ENCODE data around the gene SNRK. TPM values are rescaled to one million over a fixed set of nuclear protein-coding genes. Genes with fewer than 3 reads are reported as not detected.

SNRK gene
- total and polyA plus RNA-seq, 5 donors: 12.1 to 29.0 (median 27.2) TPM

DNA sequence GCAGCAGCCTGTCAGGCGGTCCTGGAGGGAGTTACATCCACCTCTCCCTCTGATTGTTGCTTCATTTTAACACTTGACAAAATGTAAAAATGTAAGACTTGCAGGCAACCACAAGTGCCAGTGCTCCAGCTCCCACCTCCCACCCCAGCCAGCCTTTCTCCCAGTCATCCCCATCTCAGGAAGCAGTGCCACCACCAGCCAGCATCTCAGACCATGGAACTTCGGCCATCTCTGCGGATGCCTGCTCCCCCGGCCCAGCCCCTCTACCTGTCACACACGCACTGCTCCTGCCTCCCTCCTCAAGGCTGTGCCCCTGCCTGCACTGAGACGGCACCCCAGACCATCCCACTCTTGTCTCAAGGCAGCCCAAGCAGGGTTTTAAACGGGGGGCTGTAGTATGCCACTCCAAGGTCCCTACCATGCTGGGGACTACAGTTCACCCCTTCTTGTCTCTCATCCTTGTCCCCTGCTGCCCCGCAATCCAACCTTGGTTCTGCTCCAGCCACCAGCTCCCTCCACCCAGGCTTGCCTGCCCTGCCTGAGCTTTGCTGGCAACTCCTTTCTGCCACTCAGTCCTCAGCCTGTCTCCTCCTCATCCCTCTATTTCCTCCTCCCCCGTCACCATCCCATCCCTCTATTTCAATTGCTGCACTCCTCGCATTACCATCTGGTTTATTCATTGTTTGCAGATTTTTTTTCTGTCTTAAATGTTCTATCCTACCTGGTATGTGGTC lies 85.8 kb downstream of the SNRK start:
- Histone ChIP-seq H3K27me3 (ENCODE audit: control insufficient read depth, insufficient read depth) (no peaks in the 10 kb centered on the region), H3K9me3 (ENCODE audit: control insufficient read depth, low read length) (no peaks in the 10 kb centered on the region), H3K4me3 (ENCODE audit: low read length) (no peak overlapping the region), H3K27ac (ENCODE audit: low read length) (no peak overlapping the region), H3K4me1 (ENCODE audit: control insufficient read depth, insufficient read depth, low read length) (no peaks in the 10 kb centered on the region)
- DNase-seq: no peak
- no peak for ATAC-seq
- intact Hi-C loops (cut with DNase I): loop anchor here in 1 of 4 donors (10.0 kb wide), 1 partner anchor 207 kb away; no protein-coding TSS in a partner anchor
- 96% methylated on average over 10 of the region's 10 CpGs for WGBS

DNA sequence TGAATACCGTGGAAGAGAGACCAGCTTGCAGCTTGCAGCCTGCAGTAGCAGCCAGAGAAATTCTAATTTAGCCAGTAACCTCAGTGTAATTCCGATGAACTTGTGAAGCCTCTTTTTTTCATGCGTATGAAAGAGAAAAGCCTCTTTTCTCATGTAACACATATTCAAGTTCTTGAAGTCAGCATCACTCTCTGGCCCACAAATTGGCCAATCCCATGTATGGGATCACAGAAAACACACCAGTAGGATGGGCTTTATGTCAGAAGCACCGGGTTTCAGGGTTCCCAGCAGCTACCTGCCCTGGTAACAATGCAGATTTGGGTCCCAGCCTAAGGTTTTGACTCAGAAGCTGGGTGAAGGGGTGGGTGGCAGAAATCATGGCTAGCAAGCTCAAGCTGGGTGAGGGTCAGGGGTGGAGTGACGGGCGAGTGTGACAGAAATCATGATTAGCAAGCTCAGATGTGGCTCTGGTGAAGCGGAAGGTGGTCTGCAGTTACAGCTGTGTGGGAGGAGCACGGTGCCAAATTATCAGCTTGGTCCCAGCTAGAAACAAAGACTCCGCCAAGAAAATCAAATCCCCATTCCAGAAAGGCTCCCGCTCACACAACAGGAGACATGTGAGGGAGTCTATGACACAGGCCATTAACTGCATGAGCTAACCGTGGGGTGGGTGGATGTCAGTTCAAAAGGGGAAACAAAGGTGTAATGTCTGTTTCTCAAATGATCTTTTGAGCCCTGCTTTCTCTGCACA lies 86.6 kb downstream of the SNRK start:
- no peaks in the 10 kb centered on the region for H3K27me3 ChIP-seq (ENCODE audit: control insufficient read depth, insufficient read depth)
- ATAC-seq: peak in 1 of 2 donors; percentile 73
- no peak overlapping the region for H3K4me3 ChIP-seq (ENCODE audit: low read length)
- H3K27ac ChIP-seq (ENCODE audit: low read length): no peak overlapping the region
- DNase-seq: peak in 1 of 3 donors; percentile 41
- no peaks in the 10 kb centered on the region for H3K4me1 ChIP-seq (ENCODE audit: control insufficient read depth, insufficient read depth, low read length)
- 68% methylated on average over 11 of the region's 11 CpGs for WGBS
- no peaks in the 10 kb centered on the region for H3K9me3 ChIP-seq (ENCODE audit: control insufficient read depth, low read length)
- intact Hi-C loops (cut with DNase I): loop anchor here in 1 of 4 donors (10.0 kb wide), 1 partner anchor 208 kb away; no protein-coding TSS in a partner anchor

DNA sequence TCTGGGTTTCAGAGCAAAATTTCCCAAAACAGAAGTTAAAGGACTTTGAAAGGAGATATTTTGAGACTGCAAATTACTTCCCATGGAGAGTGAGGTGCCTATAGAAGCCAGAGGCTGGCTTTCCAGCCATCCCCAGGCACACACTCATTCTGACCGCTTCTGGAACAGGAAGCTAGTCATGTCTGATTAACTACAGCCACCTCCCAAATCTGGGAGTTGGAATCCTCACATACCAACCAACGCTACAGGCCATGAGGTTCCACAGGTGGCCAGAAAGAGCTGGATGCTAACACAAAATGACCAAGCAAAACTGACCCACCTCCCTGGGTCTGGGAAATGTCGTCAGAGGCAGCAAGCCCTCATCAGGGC lies 87.2 kb downstream of the SNRK start:
- DNase-seq: no peak
- intact Hi-C loops (cut with DNase I): loop anchor here in 1 of 4 donors (10.0 kb wide), 1 partner anchor 209 kb away; no protein-coding TSS in a partner anchor
- no peaks in the 10 kb centered on the region for H3K9me3 ChIP-seq (ENCODE audit: control insufficient read depth, low read length)
- H3K27ac ChIP-seq (ENCODE audit: low read length): no peak overlapping the region
- peak in 1 of 2 donors; percentile 63 for ATAC-seq
- H3K4me3 ChIP-seq (ENCODE audit: low read length): no peak overlapping the region
- H3K27me3 ChIP-seq (ENCODE audit: control insufficient read depth, insufficient read depth): no peaks in the 10 kb centered on the region
- H3K4me1 ChIP-seq (ENCODE audit: control insufficient read depth, insufficient read depth, low read length): no peaks in the 10 kb centered on the region
- WGBS: 84% methylated on average over 3 of the region's 3 CpGs

DNA sequence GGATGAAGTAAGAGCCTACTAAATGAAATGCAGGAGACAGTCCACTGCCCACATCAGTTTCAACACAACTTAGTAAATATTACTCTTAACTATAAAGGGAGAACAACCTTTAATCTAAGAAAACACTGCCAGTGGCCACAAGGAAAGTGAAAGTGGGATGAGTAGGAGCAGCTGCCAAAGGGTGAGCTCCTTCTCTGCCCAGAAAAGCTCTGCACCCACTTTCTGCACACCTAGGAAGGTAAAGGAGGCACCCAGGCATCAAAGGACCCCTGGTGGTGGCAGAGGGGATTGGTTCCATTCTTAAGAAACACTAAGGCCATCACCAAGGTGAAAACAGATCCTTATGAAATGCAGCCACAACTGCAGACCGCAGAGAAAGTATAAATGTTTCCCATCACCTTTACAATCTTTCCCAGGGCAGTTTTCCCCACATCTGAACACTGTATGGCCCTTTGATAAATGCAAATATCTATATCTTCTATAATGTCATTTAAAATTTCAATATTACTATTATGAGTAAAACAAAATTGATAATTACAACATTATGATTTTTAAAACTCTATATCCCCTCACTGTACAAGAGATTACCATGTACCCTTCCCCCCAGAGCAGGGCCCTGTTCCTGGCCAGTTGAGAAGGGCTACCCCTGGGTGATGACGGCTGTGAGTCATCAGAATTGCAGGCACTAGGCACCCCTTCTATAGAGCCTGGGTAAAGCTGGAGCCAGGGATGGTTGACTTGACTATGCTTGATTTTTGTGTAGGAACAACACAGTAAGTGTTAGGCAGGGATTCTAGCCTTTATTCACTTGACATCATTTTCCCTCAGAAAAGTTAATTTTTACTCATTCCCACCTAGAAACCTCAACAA lies 92.0 kb downstream of the SNRK start:
- intact Hi-C loops (cut with DNase I): loop anchor here in 1 of 4 donors (10.0 kb wide), 1 partner anchor 214 kb away; no protein-coding TSS in a partner anchor
- peaks cover 2% of the 10 kb centered on the region for H3K4me1 ChIP-seq (ENCODE audit: control insufficient read depth, insufficient read depth, low read length)
- H3K27ac ChIP-seq (ENCODE audit: low read length): no peak overlapping the region
- 93% methylated on average over 2 of the region's 2 CpGs for WGBS
- ATAC-seq: peak; percentile 22 to 51
- no peak overlapping the region for H3K4me3 ChIP-seq (ENCODE audit: low read length)
- no peaks in the 10 kb centered on the region for H3K9me3 ChIP-seq (ENCODE audit: control insufficient read depth, low read length)
- H3K27me3 ChIP-seq (ENCODE audit: control insufficient read depth, insufficient read depth): no peaks in the 10 kb centered on the region
- DNase-seq: peak in 1 of 3 donors; percentile 59

DNA sequence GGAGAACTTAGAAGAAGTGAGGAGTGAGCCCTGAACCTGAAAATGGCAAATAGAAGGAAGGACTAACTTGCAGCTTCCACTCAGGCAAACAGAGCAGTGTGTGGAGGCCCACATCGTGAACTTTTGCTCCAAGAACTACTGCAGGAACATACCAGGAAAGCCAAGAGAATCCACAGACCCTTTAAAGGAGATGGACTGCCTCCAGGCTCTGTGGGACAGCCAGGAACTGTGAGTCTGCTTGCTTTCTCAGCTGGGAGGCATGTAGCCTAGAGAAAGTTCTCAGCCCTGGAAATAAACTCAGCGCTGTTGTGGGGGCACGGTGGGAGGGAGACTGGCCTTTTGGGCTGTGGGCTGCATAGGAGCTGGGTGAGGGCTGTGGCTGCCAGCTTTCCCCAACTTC lies 93.0 kb downstream of the SNRK start:
- H3K27me3 ChIP-seq (ENCODE audit: control insufficient read depth, insufficient read depth): no peaks in the 10 kb centered on the region
- peak; percentile 45 to 61 for ATAC-seq
- peak overlapping the region; percentile 48 for H3K27ac ChIP-seq (ENCODE audit: low read length)
- H3K4me1 ChIP-seq (ENCODE audit: control insufficient read depth, insufficient read depth, low read length): peaks cover 2% of the 10 kb centered on the region
- WGBS: 55% methylated on average over 3 of the region's 3 CpGs
- intact Hi-C loops (cut with DNase I): loop anchor here in 1 of 4 donors (10.0 kb wide), 1 partner anchor 215 kb away; no protein-coding TSS in a partner anchor
- DNase-seq: peak in 1 of 3 donors; percentile 45
- no peaks in the 10 kb centered on the region for H3K9me3 ChIP-seq (ENCODE audit: control insufficient read depth, low read length)
- no peak overlapping the region for H3K4me3 ChIP-seq (ENCODE audit: low read length)

DNA sequence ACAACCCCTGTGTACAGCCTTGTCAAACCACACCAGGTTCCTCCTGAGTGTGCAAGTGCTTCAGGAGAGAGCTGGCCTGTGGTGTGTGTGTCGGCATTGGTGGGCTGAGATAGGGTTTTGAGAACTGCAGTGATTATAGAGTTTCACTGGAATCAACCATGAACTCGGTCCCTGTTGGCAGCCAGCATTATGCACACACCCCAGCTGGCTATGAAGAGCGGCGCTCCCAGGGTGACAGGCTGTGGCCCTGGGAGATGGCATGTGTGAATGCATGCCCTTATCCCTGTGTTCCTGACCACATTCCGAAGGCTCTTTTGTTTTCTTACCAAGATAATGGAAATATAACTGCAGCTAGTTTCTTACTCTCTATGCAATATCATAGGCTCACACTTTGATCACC lies 101.8 kb downstream of the SNRK start:
- Histone ChIP-seq H3K4me3 (ENCODE audit: low read length) (no peak overlapping the region), H3K4me1 (ENCODE audit: control insufficient read depth, insufficient read depth, low read length) (peaks cover 9% of the 10 kb centered on the region), H3K27me3 (ENCODE audit: control insufficient read depth, insufficient read depth) (no peaks in the 10 kb centered on the region), H3K9me3 (ENCODE audit: control insufficient read depth, low read length) (no peaks in the 10 kb centered on the region), H3K27ac (ENCODE audit: low read length) (no peak overlapping the region)
- 59% methylated on average over 5 of the region's 5 CpGs for WGBS
- ATAC-seq (peak; percentile 25 to 54), DNase-seq (no peak)
- intact Hi-C loops (cut with DNase I): loop anchor here in 1 of 4 donors (10.0 kb wide), 1 partner anchor 117 kb away; no protein-coding TSS in a partner anchor

DNA sequence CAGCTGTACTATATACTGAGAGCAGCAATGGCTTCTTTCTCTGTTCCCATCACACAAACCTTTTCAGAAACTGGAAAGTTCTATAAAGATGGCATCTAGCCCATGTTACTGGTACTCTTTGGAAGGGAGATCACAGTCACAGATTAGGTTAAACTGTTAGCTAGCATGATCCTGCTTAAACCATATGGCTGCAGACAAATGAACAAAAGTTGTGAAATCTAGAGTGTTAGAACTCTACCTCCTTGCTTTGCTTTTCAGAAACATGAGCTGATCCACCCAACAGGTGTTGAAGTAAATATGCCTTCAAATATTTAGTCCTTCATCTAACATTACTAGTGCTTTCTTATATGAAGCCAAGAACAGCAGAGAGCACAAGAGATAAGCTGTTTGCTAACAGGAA lies 102.6 kb downstream of the SNRK start:
- Histone ChIP-seq H3K27ac (ENCODE audit: low read length) (no peak overlapping the region), H3K4me3 (ENCODE audit: low read length) (no peak overlapping the region), H3K27me3 (ENCODE audit: control insufficient read depth, insufficient read depth) (no peaks in the 10 kb centered on the region), H3K4me1 (ENCODE audit: control insufficient read depth, insufficient read depth, low read length) (peaks cover 15% of the 10 kb centered on the region), H3K9me3 (ENCODE audit: control insufficient read depth, low read length) (no peaks in the 10 kb centered on the region)
- intact Hi-C loops (cut with DNase I): loop anchor here in 1 of 4 donors (10.0 kb wide), 1 partner anchor 116 kb away; no protein-coding TSS in a partner anchor
- no peak for DNase-seq
- ATAC-seq: no peak

DNA sequence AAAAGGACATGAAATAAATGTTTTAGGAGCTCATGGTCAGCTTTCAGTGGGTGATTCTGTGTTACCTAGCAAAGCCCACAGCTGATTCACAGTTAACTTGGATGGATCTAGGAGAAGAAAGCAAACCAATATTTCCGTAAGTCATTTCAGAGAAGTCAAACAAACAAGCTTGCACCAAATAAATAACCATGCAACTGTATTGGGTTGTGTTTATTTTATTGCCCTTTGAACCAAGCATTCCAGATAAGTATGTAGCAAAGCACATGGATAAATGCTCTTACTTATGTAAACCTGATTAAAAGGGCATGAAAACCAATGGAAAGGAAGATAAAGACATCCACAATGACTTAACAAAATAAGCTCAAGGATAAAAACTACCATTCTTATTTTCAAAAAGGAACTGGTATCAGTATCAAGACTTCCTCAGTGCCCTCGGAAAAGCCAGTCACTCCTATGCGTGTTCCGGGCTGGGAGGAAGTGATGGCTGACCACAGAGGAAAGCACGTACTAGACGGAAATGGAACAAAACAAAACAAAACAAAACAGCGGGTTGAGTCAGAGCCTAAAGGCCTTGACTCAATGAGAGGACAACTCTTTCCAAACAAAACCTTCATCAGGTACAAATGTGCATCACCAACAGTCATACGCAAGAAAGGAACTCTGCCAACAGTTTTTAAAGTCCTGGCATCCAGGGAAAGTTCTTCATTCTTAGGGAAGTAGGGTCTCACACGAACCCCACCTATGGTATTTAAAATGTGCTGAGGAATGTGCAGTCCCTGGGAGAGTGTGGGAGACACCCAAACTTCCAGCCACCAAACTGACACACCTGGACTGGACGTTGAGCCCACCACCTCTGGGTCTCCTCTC lies 103.3 kb downstream of the SNRK start:
- peak overlapping the region; percentile 83 for H3K27ac ChIP-seq (ENCODE audit: low read length)
- peaks cover 16% of the 10 kb centered on the region for H3K4me1 ChIP-seq (ENCODE audit: control insufficient read depth, insufficient read depth, low read length)
- H3K4me3 ChIP-seq (ENCODE audit: low read length): no peak overlapping the region
- no peaks in the 10 kb centered on the region for H3K9me3 ChIP-seq (ENCODE audit: control insufficient read depth, low read length)
- ATAC-seq (peak; percentile 80 to 86), DNase-seq (peak; percentile 64 to 75 (median 74))
- no peaks in the 10 kb centered on the region for H3K27me3 ChIP-seq (ENCODE audit: control insufficient read depth, insufficient read depth)
- intact Hi-C loops (cut with DNase I): loop anchor here in 1 of 4 donors (10.0 kb wide), 1 partner anchor 115 kb away; no protein-coding TSS in a partner anchor
- WGBS: 54% methylated on average over 10 of the region's 10 CpGs

DNA sequence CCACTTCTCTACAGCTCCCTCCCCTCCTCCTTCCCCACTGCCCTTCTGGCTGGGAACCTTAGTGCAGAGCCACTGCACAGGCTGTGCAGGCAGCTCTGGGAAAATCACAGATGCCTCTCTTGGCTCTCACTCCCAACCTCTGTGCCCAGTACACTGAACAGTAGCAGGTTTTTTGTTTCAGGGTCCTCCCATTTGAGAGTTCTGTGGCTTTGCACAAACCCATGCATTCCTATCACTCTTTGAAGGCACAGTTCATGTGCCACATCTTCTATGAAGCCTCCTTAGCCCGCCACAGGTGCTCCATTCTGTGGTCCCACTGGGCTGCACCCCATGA lies 103.9 kb downstream of the SNRK start:
- peak; percentile 8 to 47 for ATAC-seq
- WGBS: 98% methylated on average over 1 of the region's 1 CpG

DNA sequence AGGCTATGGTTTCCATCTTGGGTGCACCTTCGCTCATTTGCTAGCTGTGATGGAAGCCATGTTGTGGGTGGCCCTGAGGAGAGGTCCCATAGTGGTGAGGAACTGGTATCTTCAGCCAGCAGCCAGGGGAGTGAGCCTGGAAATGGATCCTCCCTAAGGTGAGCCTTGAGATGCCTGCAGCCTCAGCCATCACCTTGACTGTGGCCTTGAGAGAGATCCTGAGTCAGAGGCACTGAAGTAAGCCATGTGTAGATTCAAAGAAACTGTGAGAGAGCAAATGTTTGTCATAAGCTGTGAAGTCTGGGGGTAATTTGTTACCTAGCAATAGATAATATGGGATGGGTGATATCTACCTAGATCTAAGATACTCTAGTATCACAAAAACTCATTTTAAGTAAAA lies 105.3 kb downstream of the SNRK start:
- Histone ChIP-seq H3K9me3 (ENCODE audit: control insufficient read depth, low read length) (no peaks in the 10 kb centered on the region), H3K27ac (ENCODE audit: low read length) (peak overlapping the region; percentile 17), H3K4me1 (ENCODE audit: control insufficient read depth, insufficient read depth, low read length) (peaks cover 16% of the 10 kb centered on the region), H3K4me3 (ENCODE audit: low read length) (no peak overlapping the region), H3K27me3 (ENCODE audit: control insufficient read depth, insufficient read depth) (no peaks in the 10 kb centered on the region)
- WGBS: 98% methylated on average over 1 of the region's 1 CpG
- intact Hi-C loops (cut with DNase I): no loop called here
- DNase-seq (no peak), ATAC-seq (no peak)

More for the DNA sequence above, 103.9 kb downstream of the SNRK start:
- peaks cover 16% of the 10 kb centered on the region for H3K4me1 ChIP-seq (ENCODE audit: control insufficient read depth, insufficient read depth, low read length)
- intact Hi-C loops (cut with DNase I): no loop called here
- DNase-seq: no peak
- no peak overlapping the region for H3K4me3 ChIP-seq (ENCODE audit: low read length)
- H3K9me3 ChIP-seq (ENCODE audit: control insufficient read depth, low read length): no peaks in the 10 kb centered on the region
- H3K27me3 ChIP-seq (ENCODE audit: control insufficient read depth, insufficient read depth): no peaks in the 10 kb centered on the region
- H3K27ac ChIP-seq (ENCODE audit: low read length): peak overlapping the region; percentile 83
